Transverse colon (tissue), 3 donors: ENCODE measurements around the gene TEAD2.

Source experiments
- POLR2A ChIP-seq: fragments of 450-650 bp; IDR thresholded peaks from one replicate; pipeline ENCODE4 v1.6.1; 2016; ENCODE audit warnings: antibody characterized with exemption, mild to moderate bottlenecking, moderate library complexity
- POLR2AphosphoS5 ChIP-seq, 3 donors: sonication (generic); formaldehyde crosslinking; IDR thresholded peaks; one replicate each; pipeline ENCODE4 v1.6.1; 2016; ENCODE audit warnings: antibody characterized with exemption in 3 of 3

DNA sequence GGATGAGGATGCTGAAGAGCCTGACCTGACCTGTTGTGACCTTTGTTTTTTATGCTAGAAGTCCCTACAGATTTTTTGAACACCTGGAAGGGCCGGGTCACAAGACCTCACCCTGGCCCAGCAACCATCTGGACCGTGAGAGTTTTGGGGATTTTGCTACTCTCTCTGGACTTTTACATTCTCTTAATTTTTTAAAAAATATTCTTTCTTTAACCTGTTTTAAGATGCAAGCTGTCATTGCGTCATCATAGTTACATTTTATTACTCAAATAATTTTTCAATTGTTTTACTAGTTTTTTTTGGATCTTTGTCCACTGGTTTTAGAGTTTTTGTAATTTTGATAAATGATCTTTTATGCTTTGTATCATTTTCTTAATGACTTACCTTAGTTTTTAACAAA lies 9.0 kb upstream of the TEAD2 start:
- TF ChIP-seq POLR2AphosphoS5 (IDR thresholded peaks at IDR 0.05) = no peak
- TF ChIP-seq POLR2A = no peak
